ENCODE measurements around the gene GABRD.

The GABRD gene

DNA sequence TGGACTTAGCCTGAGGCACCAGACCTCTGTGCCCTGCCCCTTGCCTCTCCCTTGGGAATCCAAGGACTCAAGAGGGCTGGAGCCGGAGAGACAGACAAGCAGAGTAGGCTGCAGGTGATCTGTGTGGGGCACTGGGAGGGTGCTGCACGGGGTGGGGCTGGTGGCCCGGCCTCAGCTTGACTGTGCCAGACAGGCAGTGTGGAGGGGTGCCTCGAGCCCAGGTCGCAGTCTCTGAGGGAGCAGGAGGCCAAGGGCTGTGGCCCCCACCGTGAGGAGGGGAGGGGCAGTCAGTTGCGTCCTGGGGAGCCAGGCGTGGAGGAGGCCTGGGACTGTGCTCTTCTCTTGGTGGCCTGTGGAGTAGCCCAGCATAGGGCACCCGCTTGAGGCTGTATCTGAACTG is 4.0 kb downstream of the GABRD start:
- Histone ChIP-seq H3F3A (ENCODE audit: control insufficient read depth, insufficient read depth) (no peaks in the 10 kb centered on the region), H3K9me3 (ENCODE audit: control insufficient read depth, insufficient read depth, low read length) (no peaks in the 10 kb centered on the region), H3K4me3 (ENCODE audit: low read length) (no peak overlapping the region), H4K20me1 (ENCODE audit: control insufficient read depth, insufficient read depth, low read depth, low read length) (no peaks in the 10 kb centered on the region), H3K9me2 (replicated peaks; ENCODE audit: control insufficient read depth, low read length) (no peaks in the 10 kb centered on the region), H3K27me3 (ENCODE audit: control insufficient read depth, low read length) (no peaks in the 10 kb centered on the region), H3K4me1 (ENCODE audit: control insufficient read depth, low read length) (no peaks in the 10 kb centered on the region; the same call in 1 of the 2 replicates), H3K36me3 (ENCODE audit: control insufficient read depth, low read length) (no peaks in the 10 kb centered on the region), H3K4me2 (ENCODE audit: low read length) (no peak overlapping the region), H3K79me2 (ENCODE audit: control insufficient read depth, low read length) (no peaks in the 10 kb centered on the region), H3K27ac (ENCODE audit: low read depth, low read length) (no peak overlapping the region)
- no peak for TF ChIP-seq EZH2phosphoT487 (IDR thresholded peaks at IDR 0.05; ENCODE audit: borderline replicate concordance, low read length)
- TF ChIP-seq, protein P1, sequence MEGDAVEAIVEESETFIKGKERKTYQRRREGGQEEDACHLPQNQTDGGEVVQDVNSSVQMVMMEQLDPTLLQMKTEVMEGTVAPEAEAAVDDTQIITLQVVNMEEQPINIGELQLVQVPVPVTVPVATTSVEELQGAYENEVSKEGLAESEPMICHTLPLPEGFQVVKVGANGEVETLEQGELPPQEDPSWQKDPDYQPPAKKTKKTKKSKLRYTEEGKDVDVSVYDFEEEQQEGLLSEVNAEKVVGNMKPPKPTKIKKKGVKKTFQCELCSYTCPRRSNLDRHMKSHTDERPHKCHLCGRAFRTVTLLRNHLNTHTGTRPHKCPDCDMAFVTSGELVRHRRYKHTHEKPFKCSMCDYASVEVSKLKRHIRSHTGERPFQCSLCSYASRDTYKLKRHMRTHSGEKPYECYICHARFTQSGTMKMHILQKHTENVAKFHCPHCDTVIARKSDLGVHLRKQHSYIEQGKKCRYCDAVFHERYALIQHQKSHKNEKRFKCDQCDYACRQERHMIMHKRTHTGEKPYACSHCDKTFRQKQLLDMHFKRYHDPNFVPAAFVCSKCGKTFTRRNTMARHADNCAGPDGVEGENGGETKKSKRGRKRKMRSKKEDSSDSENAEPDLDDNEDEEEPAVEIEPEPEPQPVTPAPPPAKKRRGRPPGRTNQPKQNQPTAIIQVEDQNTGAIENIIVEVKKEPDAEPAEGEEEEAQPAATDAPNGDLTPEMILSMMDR (IDR thresholded peaks at IDR 0.05; ENCODE audit: low read depth, low read length, poor library complexity, severe bottlenecking), result no peak

DNA sequence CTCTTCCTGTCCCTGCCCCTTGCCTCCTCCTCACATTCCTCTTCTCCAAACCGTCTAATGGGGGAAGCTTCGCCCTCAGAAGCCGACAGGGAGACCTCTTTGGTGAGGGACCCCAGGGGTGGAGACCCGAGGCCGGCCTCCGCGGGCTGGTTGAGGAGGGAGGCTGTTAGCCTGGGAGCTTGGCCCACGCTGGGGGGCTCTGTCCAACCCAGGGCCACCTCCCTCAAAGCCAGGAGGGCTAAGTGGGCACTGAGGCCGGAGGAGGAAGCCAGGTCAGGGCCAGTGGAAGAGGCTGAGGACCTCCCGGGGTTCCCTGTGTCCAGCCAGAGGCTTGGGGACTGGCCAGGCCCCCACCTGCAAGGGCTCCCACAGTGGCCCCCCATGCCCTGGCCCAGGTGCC is 5.3 kb downstream of the GABRD start:
- H3K27me3 ChIP-seq (ENCODE audit: control insufficient read depth, low read length), result no peaks in the 10 kb centered on the region

DNA sequence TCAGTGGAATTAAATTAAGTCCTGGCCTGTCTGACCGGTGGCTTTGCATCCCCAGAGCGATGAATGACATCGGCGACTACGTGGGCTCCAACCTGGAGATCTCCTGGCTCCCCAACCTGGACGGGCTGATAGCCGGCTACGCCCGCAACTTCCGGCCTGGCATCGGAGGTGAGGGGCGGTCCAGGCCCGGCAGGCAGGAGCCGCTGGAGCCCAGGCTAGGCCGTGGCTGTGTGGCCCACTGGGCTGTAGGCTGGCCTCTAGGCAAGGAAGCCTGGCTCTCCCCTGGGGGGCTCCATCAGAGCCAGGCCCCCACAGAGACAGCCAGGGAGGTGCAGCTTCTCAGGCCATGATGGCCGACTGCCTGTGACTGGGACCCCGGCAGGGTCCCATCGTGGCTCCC is 5.7 kb downstream of the GABRD start:
- H3K9me3 ChIP-seq (ENCODE audit: control insufficient read depth, insufficient read depth, low read length), result no peaks in the 10 kb centered on the region
- H3K9me2 ChIP-seq (replicated peaks; ENCODE audit: control insufficient read depth, low read length), result no peaks in the 10 kb centered on the region
- H4K20me1 ChIP-seq (ENCODE audit: control insufficient read depth, insufficient read depth, low read depth, low read length), result no peaks in the 10 kb centered on the region
- TF ChIP-seq, protein P1 (IDR thresholded peaks at IDR 0.05; ENCODE audit: low read depth, low read length, poor library complexity, severe bottlenecking), result no peak
- no peak for TF ChIP-seq EZH2phosphoT487 (IDR thresholded peaks at IDR 0.05; ENCODE audit: borderline replicate concordance, low read length)
- H3K27ac ChIP-seq (ENCODE audit: low read depth, low read length), result no peak overlapping the region
- no peak overlapping the region for H3K4me2 ChIP-seq (ENCODE audit: low read length)
- no peaks in the 10 kb centered on the region for H3K36me3 ChIP-seq (ENCODE audit: control insufficient read depth, low read length)
- H3K27me3 ChIP-seq (ENCODE audit: control insufficient read depth, low read length), result no peaks in the 10 kb centered on the region
- H3K4me3 ChIP-seq (ENCODE audit: low read length), result no peak overlapping the region
- no peaks in the 10 kb centered on the region for H3K79me2 ChIP-seq (ENCODE audit: control insufficient read depth, low read length)
- H3K4me1 ChIP-seq (ENCODE audit: control insufficient read depth, low read length), result no peaks in the 10 kb centered on the region; the same call in 1 of the 2 replicates
- no peaks in the 10 kb centered on the region for H3F3A ChIP-seq (ENCODE audit: control insufficient read depth, insufficient read depth)

More for the DNA sequence above, 5.3 kb downstream of the GABRD start:
- no peaks in the 10 kb centered on the region for H4K20me1 ChIP-seq (ENCODE audit: control insufficient read depth, insufficient read depth, low read depth, low read length)
- H3F3A ChIP-seq (ENCODE audit: control insufficient read depth, insufficient read depth), result no peaks in the 10 kb centered on the region
- no peaks in the 10 kb centered on the region; the same call in 1 of the 2 replicates for H3K4me1 ChIP-seq (ENCODE audit: control insufficient read depth, low read length)
- TF ChIP-seq, protein P1 (IDR thresholded peaks at IDR 0.05; ENCODE audit: low read depth, low read length, poor library complexity, severe bottlenecking), result no peak
- no peak for TF ChIP-seq EZH2phosphoT487 (IDR thresholded peaks at IDR 0.05; ENCODE audit: borderline replicate concordance, low read length)
- H3K4me3 ChIP-seq (ENCODE audit: low read length), result no peak overlapping the region
- H3K36me3 ChIP-seq (ENCODE audit: control insufficient read depth, low read length), result no peaks in the 10 kb centered on the region
- H3K9me2 ChIP-seq (replicated peaks; ENCODE audit: control insufficient read depth, low read length), result no peaks in the 10 kb centered on the region
- no peaks in the 10 kb centered on the region for H3K79me2 ChIP-seq (ENCODE audit: control insufficient read depth, low read length)
- H3K4me2 ChIP-seq (ENCODE audit: low read length), result no peak overlapping the region
- H3K9me3 ChIP-seq (ENCODE audit: control insufficient read depth, insufficient read depth, low read length), result no peaks in the 10 kb centered on the region
- H3K27ac ChIP-seq (ENCODE audit: low read depth, low read length), result no peak overlapping the region
